KMS-11 (cell line): ENCODE results near the gene RAB23.

Experiments used
- H2AFZ ChIP-seq: fragments of 200-600 bp; sonication (generic); 2 replicates; pipeline ENCODE4 v1.6.1; 2016; ENCODE audit warnings: antibody characterized with exemption, mixed run types, low read depth
- H3K27ac ChIP-seq: fragments of 200-600 bp; sonication (generic); 2 replicates; pipeline ENCODE4 v1.6.1; 2016; ENCODE audit warnings: mild to moderate bottlenecking, mixed run types
- H3K27me3 ChIP-seq: fragments of 200-600 bp; sonication (generic); 2 replicates; pipeline ENCODE4 v1.6.1; 2017; ENCODE audit warnings: mild to moderate bottlenecking, low read depth, mixed run types, moderate library complexity; ENCODE audit not compliant: insufficient read depth
- H3K36me3 ChIP-seq: fragments of 200-600 bp; sonication (generic); 2 replicates; pipeline ENCODE4 v1.6.1; 2017; ENCODE audit warnings: mild to moderate bottlenecking, mixed run types; ENCODE audit not compliant: insufficient read depth
- H3K4me1 ChIP-seq: fragments of 200-600 bp; sonication (generic); 2 replicates; pipeline ENCODE4 v1.6.1; 2016; ENCODE audit warnings: mild to moderate bottlenecking, low read depth, mixed run types; ENCODE audit not compliant: poor library complexity, severe bottlenecking
- H3K4me2 ChIP-seq: fragments of 200-600 bp; sonication (generic); 2 replicates; pipeline ENCODE4 v1.7.0; 2016; ENCODE audit warnings: mild to moderate bottlenecking, mixed run types
- H3K4me3 ChIP-seq: fragments of 200-600 bp; sonication (generic); IDR thresholded peaks from 2 replicates; pipeline ENCODE4 v1.6.1; 2017; ENCODE audit warnings: low read depth, low read length, mixed read lengths; ENCODE audit not compliant: insufficient read depth
- H3K79me2 ChIP-seq: fragments of 200-600 bp; sonication (generic); 2 replicates; pipeline ENCODE4 v1.6.1; 2016; ENCODE audit warnings: low read depth, mixed run types; ENCODE audit not compliant: insufficient read depth
- H3K9ac ChIP-seq: fragments of 200-600 bp; sonication (generic); 2 replicates; pipeline ENCODE4 v1.6.1; 2016; ENCODE audit warnings: mild to moderate bottlenecking, mixed run types
- H4K20me1 ChIP-seq: fragments of 200-600 bp; sonication (generic); 2 replicates; pipeline ENCODE4 v1.6.1; 2016; ENCODE audit warnings: mild to moderate bottlenecking, mixed run types; ENCODE audit not compliant: insufficient read depth
- CTCF ChIP-seq: fragments of 200-600 bp; sonication (generic); conservative IDR thresholded peaks from 2 replicates; pipeline ENCODE4 v1.6.1; 2017; ENCODE audit warnings: low read depth, mild to moderate bottlenecking, antibody characterized with exemption, low read length, moderate library complexity, mixed read lengths

Gene RAB23

GRCh38 chr6:57215260-57215659, 6.8 kb downstream of the RAB23 start:
- H3K79me2 ChIP-seq = peaks cover 14% of the 10 kb centered on the region; the same call in 1 of the 2 replicates
- no peaks in the 10 kb centered on the region for H3K36me3 ChIP-seq
- H2AFZ ChIP-seq = no peak overlapping the region
- H3K27ac ChIP-seq = no peak overlapping the region
- H3K27me3 ChIP-seq = no peaks in the 10 kb centered on the region
- no peak overlapping the region for H3K4me2 ChIP-seq
- no peaks in the 10 kb centered on the region for H4K20me1 ChIP-seq
- no peak overlapping the region for H3K4me3 ChIP-seq
- H3K4me1 ChIP-seq = peaks cover 20% of the 10 kb centered on the region
- TF ChIP-seq CTCF = no peak
- H3K9ac ChIP-seq = no peak overlapping the region

- Histone ChIP-seq H3K27ac (no peak overlapping the region), H3K4me3 (no peak overlapping the region), H3K4me2 (no peak overlapping the region), H4K20me1 (no peaks in the 10 kb centered on the region), H3K36me3 (no peaks in the 10 kb centered on the region), H3K9ac (no peak overlapping the region), H3K4me1 (peaks cover 10% of the 10 kb centered on the region), H3K79me2 (0 out of 2 replicates have a peak, but pooled peaks cover 3% of the 10 kb centered on the region), H3K27me3 (no peaks in the 10 kb centered on the region), H2AFZ (no peak overlapping the region)
- TF ChIP-seq CTCF = no peak
Observed at GRCh38 chr6:57210060-57210459, 12.0 kb downstream of the RAB23 start.

- no peak overlapping the region for H3K27ac ChIP-seq
- H3K4me2 ChIP-seq = no peak overlapping the region
- peaks cover 10% of the 10 kb centered on the region for H3K4me1 ChIP-seq
Observed at GRCh38 chr6:57209030-57209429, 13.1 kb downstream of the RAB23 start.

GRCh38 chr6:57207872-57208271, 14.2 kb downstream of the RAB23 start:
- Histone ChIP-seq H3K27me3 (no peaks in the 10 kb centered on the region), H4K20me1 (no peaks in the 10 kb centered on the region), H3K4me3 (no peak overlapping the region), H3K9ac (no peak overlapping the region), H3K36me3 (no peaks in the 10 kb centered on the region), H3K27ac (no peak overlapping the region), H3K4me2 (no peak overlapping the region), H3K4me1 (peaks cover 10% of the 10 kb centered on the region), H2AFZ (no peak overlapping the region), H3K79me2 (no peaks in the 10 kb centered on the region)
- TF ChIP-seq CTCF = no peak

More at GRCh38 chr6:57209030-57209429, 13.1 kb downstream of the RAB23 start:
- Histone ChIP-seq H3K27me3 (no peaks in the 10 kb centered on the region), H3K4me3 (no peak overlapping the region), H4K20me1 (no peaks in the 10 kb centered on the region), H3K36me3 (no peaks in the 10 kb centered on the region), H3K79me2 (no peaks in the 10 kb centered on the region), H2AFZ (no peak overlapping the region), H3K9ac (no peak overlapping the region)
- TF ChIP-seq CTCF = no peak

- Histone ChIP-seq H3K79me2 (no peaks in the 10 kb centered on the region), H3K36me3 (no peaks in the 10 kb centered on the region), H3K9ac (no peak overlapping the region), H3K4me2 (no peak overlapping the region), H3K4me3 (no peak overlapping the region), H3K4me1 (peaks cover 10% of the 10 kb centered on the region), H4K20me1 (no peaks in the 10 kb centered on the region), H3K27me3 (no peaks in the 10 kb centered on the region), H3K27ac (no peak overlapping the region), H2AFZ (no peak overlapping the region)
- no peak for TF ChIP-seq CTCF
Observed at GRCh38 chr6:57207141-57207540, 15.0 kb downstream of the RAB23 start.
